Mesenchymal stem cell (in vitro differentiated cells and primary cell): ENCODE data around the gene SYTL2.

Experiments
- DNase-seq: peaks from one replicate; pipeline ENCODE4 v3.0.0-alpha.2; 2013
- H2AFZ ChIP-seq: one replicate; pipeline ENCODE4 v1.6.1; 2013; ENCODE audit warnings: low read depth, mild to moderate bottlenecking, control low read depth, inconsistent platforms, low read length, moderate library complexity
- H2AK5ac ChIP-seq: 2 replicates; pipeline ENCODE4 v1.6.1; 2013; ENCODE audit warnings: low read length, moderate library complexity, mild to moderate bottlenecking, inconsistent platforms; ENCODE audit not compliant: severe bottlenecking
- H2BK120ac ChIP-seq: one replicate; pipeline ENCODE4 v1.6.1; 2013; ENCODE audit warnings: low read depth, mild to moderate bottlenecking, inconsistent platforms, low read length, moderate library complexity
- H2BK12ac ChIP-seq, 2 experiments: one replicate each; pipeline ENCODE4 v1.6.1; 2013; ENCODE audit warnings: inconsistent platforms in 2 of 2, low read length in 2 of 2, mild to moderate bottlenecking in 2 of 2, moderate library complexity in 2 of 2, control low read depth in 1 of 2
- H2BK15ac ChIP-seq: one replicate; pipeline ENCODE4 v1.6.1; 2013; ENCODE audit warnings: mild to moderate bottlenecking, low read depth, inconsistent platforms; ENCODE audit not compliant: poor library complexity, severe bottlenecking
- H2BK5ac ChIP-seq: 2 replicates; pipeline ENCODE4 v1.6.1; 2013; ENCODE audit warnings: low read depth, mild to moderate bottlenecking, low read length, control low read depth, inconsistent platforms; ENCODE audit not compliant: poor library complexity, severe bottlenecking
- H3K14ac ChIP-seq, 2 experiments: one replicate each; pipeline ENCODE4 v1.6.1; 2013; ENCODE audit warnings: inconsistent platforms in 2 of 2, low read length in 2 of 2, control low read depth in 1 of 2, mild to moderate bottlenecking in 1 of 2, moderate library complexity in 1 of 2
- H3K18ac ChIP-seq, 2 experiments: one replicate each; pipeline ENCODE4 v1.6.1; 2013; ENCODE audit warnings: inconsistent platforms in 2 of 2, low read length in 2 of 2, control low read depth in 1 of 2, low read depth in 1 of 2, mild to moderate bottlenecking in 1 of 2
- H3K23ac ChIP-seq, 2 experiments: one replicate each; pipeline ENCODE4 v1.6.1; 2013; ENCODE audit warnings: inconsistent platforms in 2 of 2, low read length in 2 of 2, mild to moderate bottlenecking in 2 of 2, moderate library complexity in 2 of 2, control low read depth in 1 of 2
- H3K27ac ChIP-seq: 2 replicates; pipeline ENCODE4 v1.5.1; 2013; ENCODE audit warnings: mild to moderate bottlenecking, moderate library complexity, low read length, control low read depth, inconsistent platforms; ENCODE audit not compliant: poor library complexity, severe bottlenecking
- H3K27me3 ChIP-seq, 2 experiments: 2 replicates each; pipeline versions ENCODE4 v1.6.1 to v1.7.0; 2013; ENCODE audit warnings: low read length in 2 of 2, mild to moderate bottlenecking in 2 of 2, moderate library complexity in 2 of 2, control low read depth in 1 of 2, inconsistent platforms in 1 of 2; ENCODE audit not compliant: control insufficient read depth in 1 of 2, insufficient read depth in 1 of 2
- H3K36me3 ChIP-seq, 2 experiments: 2 replicates each; pipeline versions ENCODE4 v1.6.1 to v1.7.0; 2013; ENCODE audit warnings: low read length in 2 of 2, control low read depth in 1 of 2, inconsistent platforms in 1 of 2, low read depth in 1 of 2, mild to moderate bottlenecking in 1 of 2; ENCODE audit not compliant: insufficient read depth in 2 of 2, control insufficient read depth in 1 of 2
- H3K4ac ChIP-seq, 2 experiments: one replicate each; pipeline ENCODE4 v1.6.1; 2013; ENCODE audit warnings: inconsistent platforms in 2 of 2, low read length in 2 of 2, mild to moderate bottlenecking in 2 of 2, moderate library complexity in 2 of 2, control low read depth in 1 of 2, low read depth in 1 of 2
- H3K4me1 ChIP-seq: 2 replicates; pipeline ENCODE4 v1.6.1; 2013; ENCODE audit warnings: low read depth, low read length, control low read depth; ENCODE audit not compliant: control insufficient read depth, insufficient read depth
- H3K4me2 ChIP-seq: 2 replicates; pipeline ENCODE4 v1.6.1; 2013; ENCODE audit warnings: low read length, mild to moderate bottlenecking, inconsistent platforms; ENCODE audit not compliant: poor library complexity, severe bottlenecking
- H3K4me3 ChIP-seq, 2 experiments: 2 replicates each; pipeline versions ENCODE4 v1.5.1 to v1.7.0; 2013; ENCODE audit warnings: low read length in 2 of 2, mild to moderate bottlenecking in 2 of 2, control low read depth in 1 of 2, low read depth in 1 of 2; ENCODE audit not compliant: insufficient read depth in 1 of 2
- H3K79me1 ChIP-seq: replicated peaks from 2 replicates; pipeline ENCODE4 v1.6.1; 2013; ENCODE audit warnings: mild to moderate bottlenecking, control low read depth, low read length, inconsistent platforms; ENCODE audit not compliant: poor library complexity, severe bottlenecking
- H3K9ac ChIP-seq: 2 replicates; pipeline ENCODE4 v1.7.0; 2013; ENCODE audit warnings: mild to moderate bottlenecking, low read length, moderate library complexity
- H3K9me3 ChIP-seq: 2 replicates; pipeline ENCODE4 v1.7.0; 2013; ENCODE audit warnings: mild to moderate bottlenecking, low read length; ENCODE audit not compliant: control insufficient read depth
- H4K8ac ChIP-seq: one replicate; pipeline ENCODE4 v1.6.1; 2013; ENCODE audit warnings: inconsistent platforms, mild to moderate bottlenecking, low read length, moderate library complexity
- H4K91ac ChIP-seq: one replicate; pipeline ENCODE4 v1.6.1; 2013; ENCODE audit warnings: mild to moderate bottlenecking, low read length, inconsistent platforms
- WGBS: methylation state at CpG from one replicate; pipeline ENCODE4 v1.1.7; 2013; ENCODE audit warnings: mixed read lengths; 5-methylcytosine and 5-hydroxymethylcytosine counted together

SYTL2 gene

DNA sequence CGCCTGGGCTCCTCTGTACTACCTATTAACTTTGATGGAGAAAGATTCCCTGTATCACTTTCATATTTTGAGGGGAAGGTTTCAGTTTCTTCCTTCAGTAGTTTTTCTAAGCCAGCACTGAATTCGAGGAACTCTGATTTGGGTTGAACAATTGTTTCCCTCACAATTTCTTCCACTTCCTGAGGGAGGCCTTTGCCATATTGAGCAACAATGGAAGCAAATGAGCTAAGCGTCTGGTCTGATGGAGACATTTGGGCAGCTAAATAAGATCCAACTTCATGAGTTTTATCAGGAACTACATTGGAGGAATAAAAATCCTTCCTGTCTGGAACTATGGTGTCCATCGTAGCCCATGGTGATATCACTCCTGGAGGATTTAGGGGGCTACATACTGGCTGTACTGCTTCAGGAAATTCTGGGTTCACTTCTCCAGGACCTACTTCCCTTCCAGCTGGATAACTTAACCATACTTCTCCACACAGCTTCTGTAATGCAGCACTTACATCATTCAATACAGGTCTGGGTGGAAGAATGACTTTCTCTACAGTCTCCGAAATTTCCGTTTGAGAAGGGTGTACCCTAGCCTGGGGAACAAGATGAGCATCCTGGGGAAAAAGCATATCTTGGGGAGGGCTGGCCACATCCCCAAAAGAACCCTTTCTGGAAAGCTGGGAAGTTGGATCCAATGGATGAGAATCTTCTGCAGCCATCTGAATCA lies 86.0 kb downstream of the SYTL2 start:
- no peak overlapping the region for H3K9ac ChIP-seq
- no peaks in the 10 kb centered on the region for H3K9me3 ChIP-seq
- WGBS = 92% methylated on average over 4 of the region's 6 CpGs
- peaks cover 1% of the 10 kb centered on the region for H3K4me1 ChIP-seq
- peak overlapping the region in 1 of 2 experiments; percentile 12 for H3K18ac ChIP-seq
- peak overlapping the region; percentile 89 for H2AK5ac ChIP-seq
- no peak overlapping the region for H4K8ac ChIP-seq
- H3K27ac ChIP-seq = no peak overlapping the region
- no peaks in the 10 kb centered on the region for H3K36me3 ChIP-seq
- no peak overlapping the region for H4K91ac ChIP-seq
- no peak overlapping the region for H2BK5ac ChIP-seq
- H2BK15ac ChIP-seq = no peak overlapping the region
- H3K4me3 ChIP-seq = no peak overlapping the region
- no peak overlapping the region for H3K4ac ChIP-seq
- no peak overlapping the region for H2BK12ac ChIP-seq
- H3K23ac ChIP-seq = no peak overlapping the region
- H3K79me1 ChIP-seq = no peaks in the 10 kb centered on the region
- H2AFZ ChIP-seq = no peak overlapping the region
- no peaks in the 10 kb centered on the region for H3K27me3 ChIP-seq
- H3K14ac ChIP-seq = no peak overlapping the region
- DNase-seq = no peak
- no peak overlapping the region for H2BK120ac ChIP-seq
- H3K4me2 ChIP-seq = no peak overlapping the region

- H3K79me1 ChIP-seq = no peaks in the 10 kb centered on the region
- no peak overlapping the region for H3K14ac ChIP-seq
- H2BK5ac ChIP-seq = no peak overlapping the region
- no peak for DNase-seq
- no peak overlapping the region for H2BK120ac ChIP-seq
- peaks cover 3% of the 10 kb centered on the region for H3K4me1 ChIP-seq
- H3K4me3 ChIP-seq = no peak overlapping the region
- no peak overlapping the region for H3K23ac ChIP-seq
- no peak overlapping the region for H2AFZ ChIP-seq
- H3K4ac ChIP-seq = no peak overlapping the region
- no peak overlapping the region for H4K91ac ChIP-seq
- no peak overlapping the region for H4K8ac ChIP-seq
- H3K27ac ChIP-seq = no peak overlapping the region
- H3K4me2 ChIP-seq = no peak overlapping the region
- WGBS = 95% methylated on average over 5 of the region's 5 CpGs
- no peaks in the 10 kb centered on the region for H3K36me3 ChIP-seq
- no peak overlapping the region for H3K18ac ChIP-seq
- no peaks in the 10 kb centered on the region for H3K9me3 ChIP-seq
- no peaks in the 10 kb centered on the region for H3K27me3 ChIP-seq
- peak overlapping the region; percentile 94 for H2AK5ac ChIP-seq
- H2BK12ac ChIP-seq = no peak overlapping the region
- no peak overlapping the region for H2BK15ac ChIP-seq
- H3K9ac ChIP-seq = no peak overlapping the region
These were observed 87.9 kb downstream of the SYTL2 start for GRCh38 chr11:85723088-85723487.

DNA sequence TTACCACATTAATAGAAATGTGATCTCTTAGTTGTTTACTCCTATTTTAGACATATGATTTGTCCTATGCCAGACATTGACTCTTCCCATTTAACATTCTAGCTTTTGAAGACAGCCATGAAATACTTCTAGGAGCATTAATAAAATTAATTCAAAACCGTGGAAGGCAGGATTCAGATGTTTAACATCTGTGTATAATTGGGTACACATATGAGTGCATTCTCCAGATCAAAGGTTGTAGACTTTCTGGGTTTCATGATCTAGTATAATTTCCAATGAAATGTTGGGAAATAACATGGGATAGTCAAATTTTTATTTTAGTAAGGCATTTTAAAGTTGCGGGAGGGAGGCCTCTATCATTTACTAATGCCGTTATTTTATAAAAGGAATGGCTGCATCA lies 89.8 kb downstream of the SYTL2 start:
- H3K36me3 ChIP-seq = no peaks in the 10 kb centered on the region
- no peak overlapping the region for H2BK12ac ChIP-seq
- no peak overlapping the region for H2AK5ac ChIP-seq
- H2AFZ ChIP-seq = no peak overlapping the region
- no peak overlapping the region for H4K8ac ChIP-seq
- no peaks in the 10 kb centered on the region for H3K27me3 ChIP-seq
- no peak overlapping the region for H4K91ac ChIP-seq
- H2BK5ac ChIP-seq = no peak overlapping the region
- H3K4me2 ChIP-seq = no peak overlapping the region
- no peak overlapping the region for H3K23ac ChIP-seq
- no peak for DNase-seq
- no peak overlapping the region for H2BK15ac ChIP-seq
- H3K27ac ChIP-seq = no peak overlapping the region
- peaks cover 3% of the 10 kb centered on the region for H3K4me1 ChIP-seq
- H3K18ac ChIP-seq = no peak overlapping the region
- no peaks in the 10 kb centered on the region for H3K9me3 ChIP-seq
- WGBS = 95% methylated on average over 3 of the region's 3 CpGs
- H3K4me3 ChIP-seq = no peak overlapping the region
- no peak overlapping the region for H3K9ac ChIP-seq
- no peak overlapping the region for H3K4ac ChIP-seq
- H3K79me1 ChIP-seq = no peaks in the 10 kb centered on the region
- no peak overlapping the region for H3K14ac ChIP-seq
- no peak overlapping the region for H2BK120ac ChIP-seq

DNA sequence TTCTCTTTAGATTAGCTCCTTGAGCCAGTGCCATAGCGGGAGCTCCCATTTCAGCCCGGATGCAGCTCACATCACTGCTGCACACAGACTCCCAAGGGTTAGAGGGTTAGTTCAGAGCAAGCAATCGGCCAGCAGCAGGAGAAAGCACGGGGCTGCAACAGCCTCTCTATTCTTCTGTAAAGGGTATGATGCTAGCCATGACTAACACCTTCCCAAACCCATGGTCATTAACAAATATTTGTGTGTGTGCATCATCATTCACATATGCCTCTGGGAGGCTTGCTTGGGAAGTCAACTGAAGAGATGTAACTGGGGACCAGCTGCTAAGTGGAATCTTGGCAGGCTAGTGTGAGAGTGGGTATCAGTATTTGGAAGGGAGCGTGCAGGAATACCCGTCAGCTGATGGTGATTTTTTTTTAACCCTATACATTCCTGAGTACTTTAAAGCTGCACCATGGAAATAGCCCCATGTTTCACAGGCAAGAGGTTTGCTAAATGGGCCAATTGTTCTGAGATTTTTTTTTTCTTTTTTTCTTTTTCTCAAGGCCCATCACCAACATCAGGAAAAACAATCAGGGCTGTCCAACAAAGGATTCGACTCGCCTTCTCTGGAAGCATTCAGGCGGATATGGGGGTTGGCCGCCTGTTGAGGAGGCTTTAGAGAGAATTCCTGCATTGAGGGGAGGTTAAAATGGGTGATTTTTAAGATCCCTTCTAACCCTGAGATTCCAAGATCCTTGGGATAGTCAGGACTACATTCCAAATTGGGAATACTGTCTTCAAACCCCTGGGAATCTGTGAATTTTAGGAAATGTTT lies 91.7 kb downstream of the SYTL2 start:
- Histone ChIP-seq H3K9me3 (no peaks in the 10 kb centered on the region), H3K14ac (no peak overlapping the region), H3K23ac (no peak overlapping the region), H3K4ac (no peak overlapping the region), H3K79me1 (peaks cover under 1% of the 10 kb centered on the region), H2AK5ac (peak overlapping the region; percentile 93), H3K27ac (peak overlapping the region; percentile 97), H2AFZ (peak overlapping the region; percentile 39), H2BK12ac (no peak overlapping the region), H2BK120ac (no peak overlapping the region), H4K91ac (no peak overlapping the region), H3K27me3 (no peaks in the 10 kb centered on the region), H3K18ac (peak overlapping the region in 1 of 2 experiments; percentile 34), H2BK5ac (peak overlapping the region; percentile 88), H2BK15ac (no peak overlapping the region), H3K4me3 (peak overlapping the region in 1 of 2 experiments; percentile 85), H3K4me1 (peaks cover 3% of the 10 kb centered on the region), H3K4me2 (peak overlapping the region; percentile 61), H3K9ac (peak overlapping the region; percentile 94), H3K36me3 (peaks cover 0 to 1% of the 10 kb centered on the region in 2 experiments), H4K8ac (no peak overlapping the region)
- 26% methylated on average over 7 of the region's 10 CpGs for WGBS
- DNase-seq = peak; percentile 93
